HepG2 (cell line): Measurements from ENCODE around the gene TRIM77.
"Not testable (repeated sequence)": the region's sequence is repeated elsewhere in the genome, so short reads cannot be mapped to it uniquely, and the experiment has no call there.

Source experiments
- EZH2 ChIP-seq: conservative IDR thresholded peaks from 2 replicates; pipeline ENCODE4 v1.6.1; 2012; ENCODE audit warnings: mild to moderate bottlenecking, low read depth, low read length, moderate library complexity
- PITX1 ChIP-seq: sonication (generic); formaldehyde crosslinking; IDR thresholded peaks from 2 replicates; pipeline ENCODE4 v1.5.1; 2020; ENCODE audit warnings: mild to moderate bottlenecking, missing genetic modification reagents
- RELA ChIP-seq: sonication (generic); formaldehyde crosslinking; IDR thresholded peaks from 2 replicates; pipeline ENCODE4 v1.4.0; 2020; ENCODE audit warnings: missing genetic modification reagents
- YY1 ChIP-seq: IDR thresholded peaks from 2 replicates; pipeline ENCODE4 v1.6.1; 2011; ENCODE audit warnings: low read length, low read depth, moderate library complexity, mild to moderate bottlenecking; ENCODE audit not compliant: insufficient read depth, insufficient replicate concordance
- ZBTB8A ChIP-seq: sonication (generic); formaldehyde crosslinking; IDR thresholded peaks from 2 replicates; pipeline ENCODE4 v1.4.0; 2020; ENCODE audit warnings: mild to moderate bottlenecking, low read depth, missing genetic modification reagents, borderline replicate concordance

DNA sequence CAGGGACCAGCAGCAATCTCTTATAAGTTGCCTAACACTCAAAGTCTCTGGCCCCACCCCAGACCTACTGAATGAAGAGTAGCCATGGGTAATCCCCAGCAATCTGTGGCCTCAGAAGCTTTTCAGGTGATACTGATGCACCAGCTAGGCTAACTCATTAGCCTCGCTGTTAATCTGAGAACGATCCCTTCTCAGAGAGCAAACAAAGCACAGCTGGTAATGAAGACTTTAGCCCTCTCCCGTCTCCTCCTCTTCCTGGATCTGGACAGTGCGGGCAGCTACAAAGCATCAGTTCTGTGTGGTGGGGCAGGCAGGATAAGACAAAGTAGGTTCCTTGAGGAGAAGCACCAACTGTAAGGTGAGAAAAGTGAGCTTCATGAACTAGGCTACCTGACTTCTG lies 3.0 kb upstream of the TRIM77 start:
- not testable (repeated sequence) for TF ChIP-seq EZH2; PITX1; YY1; RELA (CRISPR knock-in tag); ZBTB8A (CRISPR knock-in tag)
